B cell (primary cell): Measurements from ENCODE around the gene SMIM35. TPM values are rescaled to one million over a fixed set of nuclear protein-coding genes. Genes with fewer than 3 reads are reported as not detected.

ENCODE experiments used
- ATAC-seq: fragments of 200-7000 bp; cut with Tn5 transposase; one replicate; pipeline ENCODE4 v1.10.0; 2021; ENCODE audit warnings: low read depth, mild to moderate bottlenecking, moderate number of reproducible peaks, moderate library complexity
- CTCF ChIA-PET: fragments of 350-600 bp; sonication (Branson Sonifier 250); formaldehyde crosslinking; loops from one replicate; lab custom pipeline; 2021; ENCODE audit warnings: antibody characterized with exemption, inconsistent platforms; lab: Charles Lee
- POLR2A ChIA-PET: fragments of 350-600 bp; sonication (Branson Sonifier 250); formaldehyde crosslinking; loops from one replicate; lab custom pipeline; 2021; ENCODE audit warnings: antibody characterized with exemption; lab: Charles Lee
- DNase-seq: peaks from one replicate; pipeline ENCODE4 v3.0.0; 2013
- H2AFZ ChIP-seq: 2 replicates; pipeline ENCODE4 v1.6.1; 2012; ENCODE audit warnings: mild to moderate bottlenecking, low read depth, low read length; ENCODE audit not compliant: insufficient read depth, poor library complexity, severe bottlenecking
- H3K27ac ChIP-seq, 2 donors: 1 replicate in 1 of 2; 2 replicates in 1 of 2; pipeline ENCODE4 v1.5.1; 2012 to 2013; ENCODE audit warnings: low read length in 2 of 2, mild to moderate bottlenecking in 2 of 2, moderate library complexity in 1 of 2
- H3K27me3 ChIP-seq, 4 experiments: fragments of 200-600 bp in 1 of 4; sonication (generic) in 1 of 4; replicated peaks in 1 of 4; 1 replicate in 2 of 4; 2 replicates in 2 of 4; pipeline versions ENCODE4 v1.6.1 to v1.7.0; 2013 to 2016; ENCODE audit warnings: low read length in 3 of 4, mild to moderate bottlenecking in 2 of 4, mixed read lengths in 1 of 4, moderate library complexity in 1 of 4; ENCODE audit not compliant: insufficient read depth in 4 of 4, control insufficient read depth in 3 of 4; ENCODE audit errors: control extremely low read depth in 1 of 4
- H3K36me3 ChIP-seq, 2 experiments: replicated peaks in 1 of 2; 1 replicate in 1 of 2; 2 replicates in 1 of 2; pipeline versions ENCODE4 v1.6.1 to v1.7.1; 2013; ENCODE audit warnings: low read length in 1 of 2; ENCODE audit not compliant: insufficient read depth in 2 of 2, control insufficient read depth in 1 of 2; ENCODE audit errors: control extremely low read depth in 1 of 2, extremely low read depth in 1 of 2
- H3K4me1 ChIP-seq, 2 donors: fragments of 200-600 bp in 1 of 2; sonication (generic) in 1 of 2; 1 replicate in 1 of 2; 2 replicates in 1 of 2; pipeline versions ENCODE4 v1.5.1 to v1.6.1; 2013 to 2017; ENCODE audit warnings: low read length in 2 of 2; ENCODE audit not compliant: control insufficient read depth in 2 of 2, insufficient read depth in 2 of 2
- H3K4me2 ChIP-seq: replicated peaks from 2 replicates; pipeline ENCODE3; 2012; ENCODE audit warnings: mild to moderate bottlenecking, low read depth, low read length; ENCODE audit not compliant: poor library complexity, severe bottlenecking
- H3K4me3 ChIP-seq, 5 experiments: fragments of 200-600 bp in 1 of 5; sonication (generic) in 1 of 5; 1 replicate in 3 of 5; 2 replicates in 2 of 5; pipeline versions ENCODE4 v1.5.1 to v1.7.0; 2011 to 2016; ENCODE audit warnings: low read length in 4 of 5, mild to moderate bottlenecking in 4 of 5, low read depth in 2 of 5, control low read depth in 1 of 5, moderate library complexity in 1 of 5; ENCODE audit not compliant: insufficient read depth in 1 of 5; ENCODE audit errors: control extremely low read depth in 1 of 5, extremely low read depth in 1 of 5
- H3K79me2 ChIP-seq: fragments of 200-600 bp; sonication (generic); one replicate; pipeline ENCODE4 v1.6.0; 2016; ENCODE audit warnings: low read length; ENCODE audit not compliant: control insufficient read depth, insufficient read depth
- H3K9ac ChIP-seq: fragments of 200-600 bp; sonication (generic); 2 replicates; pipeline ENCODE4 v1.6.1; 2017; ENCODE audit warnings: mild to moderate bottlenecking, low read length, moderate library complexity
- H3K9me3 ChIP-seq, 3 donors: one replicate each; pipeline versions ENCODE4 v1.6.1 to v1.7.1; 2013; ENCODE audit warnings: low read length in 2 of 3; ENCODE audit not compliant: control insufficient read depth in 2 of 3, insufficient read depth in 1 of 3; ENCODE audit errors: control extremely low read depth in 1 of 3
- H4K20me1 ChIP-seq: 2 replicates; pipeline ENCODE4 v1.6.0; 2012; ENCODE audit warnings: mild to moderate bottlenecking, low read length; ENCODE audit not compliant: insufficient read depth, control insufficient read depth, poor library complexity, severe bottlenecking
- H3K27ac Mint-ChIP-seq: one replicate; pipeline ENCODE4 v1.8.0; 2021; ENCODE audit warnings: mixed read lengths
- H3K27me3 Mint-ChIP-seq: one replicate; pipeline ENCODE4 v1.8.0; 2021; ENCODE audit warnings: mixed read lengths
- H3K4me1 Mint-ChIP-seq: one replicate; pipeline ENCODE4 v1.8.0; 2021; ENCODE audit warnings: mixed read lengths
- H3K4me3 Mint-ChIP-seq: one replicate; pipeline ENCODE4 v1.8.0; 2021; ENCODE audit warnings: mixed read lengths
- H3K9me3 Mint-ChIP-seq: one replicate; pipeline ENCODE4 v1.8.0; 2022; ENCODE audit warnings: mixed read lengths; ENCODE audit not compliant: insufficient read depth
- CTCF ChIP-seq: fragments of 200-600 bp; IDR thresholded peaks from one replicate; pipeline ENCODE4 v1.8.0; 2022; ENCODE audit warnings: antibody characterized with exemption, mild to moderate bottlenecking
- EZH2 ChIP-seq: IDR thresholded peaks from 2 replicates; pipeline ENCODE4 v1.6.1; 2012; ENCODE audit warnings: borderline replicate concordance, low read depth, mild to moderate bottlenecking, moderate library complexity, low read length; ENCODE audit not compliant: insufficient read depth, poor library complexity, severe bottlenecking
- WGBS: methylation state at CpG from one replicate; pipeline ENCODE4 v1.1.5; 2013; ENCODE audit warnings: missing lambda C conversion rate; ENCODE audit not compliant: insufficient coverage; 5-methylcytosine and 5-hydroxymethylcytosine counted together
- intact Hi-C: fragments of 100-400 bp; cut with micrococcal nuclease; formaldehyde crosslinking; loops from one replicate; pipeline ENCODE4 v1.10.0; 2022
- polyA plus RNA-seq: library from polyadenylated mRNA; depleted of rRNA; stranded (reverse); fragments of >200 nt; gene quantifications from 2 replicates; pipeline ENCODE4 v1.2.3, GENCODE V29; 2012
- total RNA-seq, 2 donors: library from RNA; stranded (reverse); fragments of 120-200 nt in 1 of 2; gene quantifications; 1 replicate in 1 of 2; 2 replicates in 1 of 2; pipeline versions ENCODE4 v1.2.3 to v1.2.4, GENCODE V29; 2013 to 2022

The SMIM35 gene
- total and polyA plus RNA-seq, 2 donors (not counting 1 experiment from before 2014, with no cell fraction given) = 1.3 to 4.5 TPM

GRCh38 chr11:118060081-118060661 lies 26.6 kb downstream of the SMIM35 start:
- ATAC-seq (no peak), DNase-seq (no peak)
- no peak for TF ChIP-seq CTCF
- TF ChIP-seq EZH2 = no peak
- no peak overlapping the region for H3K4me2 ChIP-seq
- no peaks in the 10 kb centered on the region for H3K79me2 ChIP-seq
- Mint-ChIP-seq H3K4me3 (no peak overlapping the region), H3K27ac (no peak overlapping the region), H3K9me3 (no peaks in the 10 kb centered on the region), H3K4me1 (no peaks in the 10 kb centered on the region), H3K27me3 (peaks cover 30% of the 10 kb centered on the region)
- H3K4me1 ChIP-seq = no peaks in the 10 kb centered on the region
- H3K9ac ChIP-seq = no peak overlapping the region
- H3K36me3 ChIP-seq = no peaks in the 10 kb centered on the region
- H3K27ac ChIP-seq = no peak overlapping the region
- 96% methylated on average over 6 of the region's 10 CpGs for WGBS
- no peak overlapping the region for H2AFZ ChIP-seq
- ChIA-PET POLR2A (no interaction called here), CTCF (interaction anchor here (10.5 to 13.0 kb wide), 2 partner anchors 112 to 217 kb away, joined by 227 to 495 read pairs; no protein-coding TSS in a partner anchor)
- H4K20me1 ChIP-seq = no peaks in the 10 kb centered on the region
- intact Hi-C loops = no loop called here
- H3K9me3 ChIP-seq = no peaks in the 10 kb centered on the region
- peaks cover 0 to 9% (median 0%) of the 10 kb centered on the region in 4 experiments for H3K27me3 ChIP-seq
- no peak overlapping the region for H3K4me3 ChIP-seq

GRCh38 chr11:118059246-118059940 lies 27.4 kb downstream of the SMIM35 start:
- H3K4me3 ChIP-seq = no peak overlapping the region
- H3K4me3 Mint-ChIP-seq = no peak overlapping the region
- H3K27me3 Mint-ChIP-seq = peaks cover 27% of the 10 kb centered on the region
- ATAC-seq = no peak
- H3K4me1 Mint-ChIP-seq = no peaks in the 10 kb centered on the region
- no peak overlapping the region for H3K9ac ChIP-seq
- H3K27ac Mint-ChIP-seq = no peak overlapping the region
- no peaks in the 10 kb centered on the region for H4K20me1 ChIP-seq
- TF ChIP-seq EZH2 (no peak), CTCF (no peak)
- no peaks in the 10 kb centered on the region for H3K79me2 ChIP-seq
- no peak for DNase-seq
- H3K27me3 ChIP-seq = peaks cover 0 to 9% (median 0%) of the 10 kb centered on the region in 4 experiments
- H3K36me3 ChIP-seq = no peaks in the 10 kb centered on the region
- no peak overlapping the region for H3K27ac ChIP-seq
- no peak overlapping the region for H3K4me2 ChIP-seq
- POLR2A ChIA-PET = no interaction called here
- WGBS = 91% methylated on average over 9 of the region's 11 CpGs
- no peaks in the 10 kb centered on the region for H3K4me1 ChIP-seq
- H2AFZ ChIP-seq = no peak overlapping the region
- intact Hi-C loops = no loop called here
- CTCF ChIA-PET = interaction anchor here (10.5 to 13.0 kb wide), 2 partner anchors 111 to 216 kb away, joined by 227 to 495 read pairs; no protein-coding TSS in a partner anchor
- H3K9me3 Mint-ChIP-seq = no peaks in the 10 kb centered on the region
- no peaks in the 10 kb centered on the region for H3K9me3 ChIP-seq
